Right lobe of liver (tissue), 6 donors: ENCODE data around the gene PIK3R2. TPM values are rescaled to one million over a fixed set of nuclear protein-coding genes. Genes with fewer than 3 reads are reported as not detected.

Experiments used
- ATAC-seq, 4 donors: fragments of 200-7000 bp; cut with Tn5 transposase; one replicate each; pipeline ENCODE4 v1.9.1; 2020; ENCODE audit warnings: mild to moderate bottlenecking in 4 of 4, moderate library complexity in 4 of 4
- DNase-seq, 3 donors: peaks; one replicate each; pipeline ENCODE4 v3.0.0-alpha.2; 2020
- H3K27ac ChIP-seq, 3 donors: fragments of 200-600 bp; one replicate each; pipeline ENCODE4 v1.8.0; 2022
- H3K27me3 ChIP-seq, 2 donors: fragments of 200-600 bp; one replicate each; pipeline ENCODE4 v1.8.0; 2022
- H3K36me3 ChIP-seq, 4 donors: fragments of 200-600 bp; sonication (generic) in 1 of 4; one replicate each; pipeline versions ENCODE4 v1.5.1 to v1.8.0; 2017 to 2022; ENCODE audit warnings: control low read depth in 1 of 4
- H3K4me1 ChIP-seq, 4 donors: fragments of 200-600 bp; sonication (generic) in 1 of 4; one replicate each; pipeline versions ENCODE4 v1.5.1 to v1.8.0; 2017 to 2022; ENCODE audit warnings: control low read depth in 1 of 4
- H3K4me3 ChIP-seq, 3 donors: fragments of 200-600 bp; one replicate each; pipeline ENCODE4 v1.8.0; 2022
- H3K9me3 ChIP-seq, 4 donors: fragments of 200-600 bp; sonication (generic) in 1 of 4; one replicate each; pipeline versions ENCODE4 v1.5.1 to v1.8.0; 2017 to 2022; ENCODE audit warnings: control low read depth in 1 of 4
- CTCF ChIP-seq, 4 donors: fragments of 200-600 bp in 3 of 4; fragments of 450-650 bp in 1 of 4; IDR thresholded peaks; one replicate each; pipeline versions ENCODE4 v1.5.1 to v1.8.0; 2016 to 2022; ENCODE audit warnings: antibody characterized with exemption in 4 of 4, mild to moderate bottlenecking in 2 of 4
- POLR2A ChIP-seq: fragments of 450-650 bp; IDR thresholded peaks from one replicate; pipeline ENCODE4 v1.6.1; 2017; ENCODE audit warnings: antibody characterized with exemption, mild to moderate bottlenecking
- whole genome bisulfite sequencing: methylation state at CpG from one replicate; pipeline ENCODE4 v1.1.6; 2018; ENCODE audit warnings: low coverage, low lambda C conversion rate; ENCODE audit not compliant: insufficient coverage; ENCODE audit errors: missing lambda C conversion rate; 5-methylcytosine and 5-hydroxymethylcytosine counted together
- intact Hi-C, 2 donors: fragments of 100-400 bp; cut with DNase I; formaldehyde crosslinking; loops; one replicate each; pipeline versions ENCODE4 v1.11.2 to v1.14.1; 2022
- total RNA-seq, 6 experiments: library from RNA; depleted of rRNA in 2 of 6; stranded (reverse); fragments of >200 nt in 2 of 6; fragmentation: NEBNext Ultra II Directional in 3 of 6; extraction: Animal tissue kit (Norgen Biotek cat#: 25700) in 3 of 6; gene quantifications; one replicate each; pipeline versions ENCODE4 v1.1.0 to v1.2.4, GENCODE V29; 2016 to 2023
- donor health status: DM: no; HTN: yes; CAD: no.
- donor health status: DM: no; HTN: no; CAD: no.
- donor health status: DM: no; HTN: no; CAD: no.
- donor health status: DM: no; HTN: yes; CAD: no.
- donor health status: DM: no; HTN: yes; CAD: no.

PIK3R2 gene
- total RNA-seq, 6 experiments from 2014 or later = 11.1 to 21.4 (median 14.6) TPM

- H3K27me3 ChIP-seq = no peaks in the 10 kb centered on the region
- peaks cover 0 to 15% (median 6%) of the 10 kb centered on the region in 4 donors for H3K4me1 ChIP-seq
- H3K4me3 ChIP-seq = no peak overlapping the region
- H3K36me3 ChIP-seq = peaks cover 0 to 55% (median 18%) of the 10 kb centered on the region in 4 donors
- WGBS = 93% methylated on average over 1 of the region's 1 CpG
- intact Hi-C loops = no loop called here
- no peak for TF ChIP-seq POLR2A
- no peak for TF ChIP-seq CTCF (IDR thresholded peaks at IDR 0.05)
- H3K27ac ChIP-seq = no peak overlapping the region
- no peak for ATAC-seq
- no peak for DNase-seq
- H3K9me3 ChIP-seq = no peaks in the 10 kb centered on the region
Measured at GRCh38 chr19:18140473-18140872, 12.5 kb upstream of the PIK3R2 start.

GRCh38 chr19:18141031-18141430 is 11.9 kb upstream of the PIK3R2 start:
- intact Hi-C loops = no loop called here
- Histone ChIP-seq H3K9me3 (no peaks in the 10 kb centered on the region), H3K27me3 (no peaks in the 10 kb centered on the region), H3K4me3 (no peak overlapping the region), H3K4me1 (peaks cover 0 to 11% (median 3%) of the 10 kb centered on the region in 4 donors), H3K27ac (no peak overlapping the region), H3K36me3 (peaks cover 0 to 61% (median 21%) of the 10 kb centered on the region in 4 donors)
- 96% methylated on average over 5 of the region's 6 CpGs for WGBS
- TF ChIP-seq CTCF (IDR thresholded peaks at IDR 0.05) (no peak), POLR2A (no peak)
- ATAC-seq = no peak
- DNase-seq = no peak

- Histone ChIP-seq H3K27ac (no peak overlapping the region), H3K27me3 (no peaks in the 10 kb centered on the region), H3K9me3 (no peaks in the 10 kb centered on the region), H3K36me3 (peaks cover 0 to 72% (median 25%) of the 10 kb centered on the region in 4 donors), H3K4me1 (peaks cover 0 to 2% (median 0%) of the 10 kb centered on the region in 4 donors), H3K4me3 (no peak overlapping the region)
- DNase-seq (no peak), ATAC-seq (no peak)
- no CpG with 5 or more reads among the region's 3 CpGs for WGBS
- intact Hi-C loops = no loop called here
- TF ChIP-seq POLR2A (no peak), CTCF (IDR thresholded peaks at IDR 0.05) (no peak)
Measured at GRCh38 chr19:18143902-18144301, 9.1 kb upstream of the PIK3R2 start.

- Histone ChIP-seq H3K27me3 (no peaks in the 10 kb centered on the region), H3K9me3 (no peaks in the 10 kb centered on the region), H3K4me3 (no peak overlapping the region), H3K27ac (no peak overlapping the region), H3K4me1 (no peaks in the 10 kb centered on the region), H3K36me3 (peaks cover 0 to 67% (median 25%) of the 10 kb centered on the region in 4 donors)
- no peak for ATAC-seq
- no peak for TF ChIP-seq CTCF (IDR thresholded peaks at IDR 0.05)
- no peak for TF ChIP-seq POLR2A
- no peak for DNase-seq
- WGBS = 83% methylated on average over 1 of the region's 16 CpGs
- intact Hi-C loops = no loop called here
Measured at GRCh38 chr19:18144361-18144760, 8.6 kb upstream of the PIK3R2 start.

GRCh38 chr19:18144906-18145305 is 8.1 kb upstream of the PIK3R2 start:
- Histone ChIP-seq H3K9me3 (no peaks in the 10 kb centered on the region), H3K36me3 (peaks cover 0 to 66% (median 25%) of the 10 kb centered on the region in 4 donors), H3K27ac (no peak overlapping the region), H3K4me1 (peaks cover 0 to under 1% (median 0%) of the 10 kb centered on the region in 4 donors), H3K4me3 (no peak overlapping the region), H3K27me3 (no peaks in the 10 kb centered on the region)
- DNase-seq (no peak), ATAC-seq (no peak)
- intact Hi-C loops = no loop called here
- no peak for TF ChIP-seq POLR2A
- TF ChIP-seq CTCF (IDR thresholded peaks at IDR 0.05) = no peak
- WGBS = 97% methylated on average over 15 of the region's 28 CpGs
